Thymus (tissue), 11 donors: ENCODE results near the gene ZBTB25. TPM values are rescaled to one million over a fixed set of nuclear protein-coding genes. Genes with fewer than 3 reads are reported as not detected.

Experiments
- DNase-seq, 9 donors: peaks; one replicate each; pipeline ENCODE4 v3.0.0-alpha.2; 2013; ENCODE audit warnings: low spot score in 9 of 9, low read depth in 6 of 9, missing footprints in 1 of 9
- H3K27ac ChIP-seq, 2 donors: one replicate each; pipeline ENCODE4 v1.5.1; 2013; ENCODE audit warnings: control low read depth in 1 of 2, low read depth in 1 of 2, low read length in 1 of 2, mild to moderate bottlenecking in 1 of 2, moderate library complexity in 1 of 2
- H3K27me3 ChIP-seq, 2 donors: one replicate each; pipeline ENCODE4 v1.5.1; 2013; ENCODE audit warnings: low read length in 1 of 2; ENCODE audit not compliant: control insufficient read depth in 2 of 2, insufficient read depth in 1 of 2
- H3K36me3 ChIP-seq, 2 donors: one replicate each; pipeline ENCODE4 v1.5.1; 2013; ENCODE audit warnings: low read length in 1 of 2, mild to moderate bottlenecking in 1 of 2, moderate library complexity in 1 of 2; ENCODE audit not compliant: control insufficient read depth in 2 of 2, insufficient read depth in 2 of 2
- H3K4me1 ChIP-seq, 2 donors: one replicate each; pipeline ENCODE4 v1.5.1; 2013; ENCODE audit warnings: low read length in 2 of 2; ENCODE audit not compliant: control insufficient read depth in 2 of 2, insufficient read depth in 2 of 2
- H3K4me3 ChIP-seq, 2 donors: one replicate each; pipeline ENCODE4 v1.5.1; 2013; ENCODE audit warnings: low read length in 2 of 2, control low read depth in 1 of 2, mild to moderate bottlenecking in 1 of 2
- H3K9me3 ChIP-seq, 2 donors: one replicate each; pipeline ENCODE4 v1.5.1; 2013; ENCODE audit warnings: low read length in 1 of 2, mild to moderate bottlenecking in 1 of 2; ENCODE audit not compliant: control insufficient read depth in 2 of 2, insufficient read depth in 1 of 2
- WGBS: extraction: QIAGEN DNeasy Blood & Tissue Kit; methylation state at CpG from one replicate; pipeline ENCODE4 v1.1.7; 2013; 5-methylcytosine and 5-hydroxymethylcytosine counted together
- polyA plus RNA-seq: library from polyadenylated mRNA; stranded (reverse); fragments of 200-250 nt; gene quantifications from one replicate; pipeline ENCODE4 v1.2.3, GENCODE V29; 2013
- total RNA-seq: library from RNA; stranded (reverse); fragments of 120-200 nt; gene quantifications from one replicate; pipeline ENCODE4 v1.2.4, GENCODE V29; 2013
- donor health status: healthy.

The ZBTB25 gene
- total and polyA plus RNA-seq, 2 donors, result 10.6 to 15.0 TPM

GRCh38 chr14:64507376-64508156 lies 3.9 kb upstream of the ZBTB25 start:
- no peak overlapping the region for H3K27ac ChIP-seq
- no peaks in the 10 kb centered on the region for H3K27me3 ChIP-seq
- DNase-seq, result no peak
- no peaks in the 10 kb centered on the region for H3K9me3 ChIP-seq
- H3K4me1 ChIP-seq, result peaks cover 7 to 45% of the 10 kb centered on the region in 2 donors
- 72% methylated on average over 4 of the region's 4 CpGs for WGBS
- H3K4me3 ChIP-seq, result no peak overlapping the region
- H3K36me3 ChIP-seq, result peaks cover 0 to 5% of the 10 kb centered on the region in 2 donors

DNA sequence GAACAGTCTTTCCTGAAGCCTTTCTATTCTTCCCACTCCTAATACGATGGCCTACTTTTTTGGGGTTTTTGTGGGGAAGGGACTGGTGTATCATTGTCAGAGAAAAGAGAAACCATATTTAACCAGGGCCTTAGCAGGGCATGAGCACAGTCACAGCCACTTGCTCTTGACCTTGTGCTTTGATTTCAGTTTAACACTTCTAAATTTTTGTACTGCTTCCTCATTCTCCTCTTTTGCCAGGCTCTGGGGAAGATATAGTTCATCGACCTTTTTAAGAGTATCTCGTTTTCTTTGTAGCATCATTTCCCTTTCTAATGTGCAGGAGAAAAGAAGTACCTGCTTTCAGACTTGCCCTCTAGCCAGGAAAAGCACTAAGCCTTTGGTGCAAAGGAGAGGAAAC lies 3.1 kb upstream of the ZBTB25 start:
- DNase-seq, result peak in 1 of 9 donors; percentile 36
- H3K9me3 ChIP-seq, result no peaks in the 10 kb centered on the region
- peaks cover 0 to 4% of the 10 kb centered on the region in 2 donors for H3K36me3 ChIP-seq
- 3% methylated on average over 3 of the region's 3 CpGs for WGBS
- no peaks in the 10 kb centered on the region for H3K27me3 ChIP-seq
- H3K27ac ChIP-seq, result peak overlapping the region in 1 of 2 donors; percentile 67
- H3K4me3 ChIP-seq, result peak overlapping the region; percentile 28
- H3K4me1 ChIP-seq, result peaks cover 14 to 53% of the 10 kb centered on the region in 2 donors

DNA sequence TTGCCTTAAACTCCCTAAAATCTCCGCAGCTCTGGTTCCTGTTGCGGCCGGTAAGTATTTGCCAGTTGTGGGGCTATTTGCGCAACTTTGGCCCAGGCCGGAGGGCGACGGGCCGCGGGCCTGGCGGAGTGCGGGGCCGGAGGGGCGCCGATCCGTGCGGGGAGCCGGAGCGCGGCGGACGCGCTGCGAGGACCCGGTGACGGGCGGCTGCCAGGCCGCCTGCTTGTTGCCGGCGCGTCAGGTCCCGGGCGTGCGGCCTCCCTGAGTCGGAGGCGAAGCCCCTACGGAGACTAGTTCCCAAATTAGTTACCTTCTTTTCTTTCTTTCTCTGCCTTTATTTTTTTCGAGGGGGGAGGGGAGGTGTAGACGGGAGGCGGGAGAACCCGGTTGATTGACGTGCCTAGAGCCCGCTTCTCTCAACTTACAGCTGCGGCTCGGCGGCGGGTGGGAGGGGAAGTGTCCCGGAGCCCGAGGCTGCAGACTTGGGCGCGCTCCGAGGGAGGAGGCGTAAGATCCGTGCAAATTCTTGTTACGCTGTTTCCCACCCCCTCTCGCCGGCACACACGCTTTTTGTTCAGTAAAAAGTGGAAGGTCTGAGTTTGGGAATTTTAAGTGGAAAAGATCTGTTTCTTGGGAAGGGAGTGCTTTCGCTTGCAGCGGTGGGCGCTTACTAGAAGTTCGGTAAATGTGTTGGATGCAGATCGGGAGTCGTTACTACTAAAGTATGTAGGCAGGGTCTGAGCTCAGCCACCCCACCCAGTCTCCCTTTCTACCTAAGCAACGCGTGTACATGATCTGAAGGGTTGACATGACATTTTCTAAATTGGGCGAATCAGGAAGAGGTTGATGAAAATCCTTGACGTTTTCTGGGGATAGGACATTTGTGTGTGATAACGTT lies 1.5 kb upstream of the ZBTB25 start:
- under 1% methylated on average over 68 of the region's 68 CpGs for WGBS
- Histone ChIP-seq H3K4me3 (peak overlapping the region; percentile 90 to 91), H3K4me1 (peaks cover 12 to 51% of the 10 kb centered on the region in 2 donors), H3K9me3 (no peaks in the 10 kb centered on the region), H3K36me3 (no peaks in the 10 kb centered on the region), H3K27ac (peak overlapping the region; percentile 99), H3K27me3 (no peaks in the 10 kb centered on the region)
- DNase-seq, result peak; percentile 83 to 96 (median 89)

DNA sequence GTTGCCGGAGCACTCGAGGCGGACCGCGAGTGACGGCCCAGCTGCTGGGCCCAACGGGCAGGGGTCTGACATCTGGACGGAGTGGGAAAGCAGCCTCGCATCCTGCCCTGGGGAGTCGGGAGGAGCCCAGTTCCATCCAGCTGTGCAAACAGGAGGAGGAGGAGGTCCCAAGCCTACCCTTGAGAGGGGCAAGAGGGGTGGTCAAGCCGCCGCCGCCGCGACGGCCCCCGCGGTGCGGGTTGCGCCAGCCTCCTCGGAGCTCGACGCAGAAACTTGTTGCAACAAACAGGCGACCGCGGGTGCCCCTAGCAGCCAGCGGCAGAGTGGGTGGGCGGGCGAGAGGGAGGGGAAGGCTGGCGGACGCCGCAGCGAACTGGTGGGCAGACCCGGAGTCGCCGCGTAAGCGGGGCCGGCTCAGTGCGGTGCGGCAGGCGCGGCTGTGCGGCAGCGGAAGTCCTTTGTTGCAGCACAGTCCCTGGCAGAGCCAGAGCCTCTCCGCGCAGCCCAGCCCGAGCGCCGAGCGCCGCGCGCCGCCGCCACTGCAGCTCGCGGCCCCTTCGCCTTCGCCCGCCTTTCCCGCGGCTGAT lies 765 bp upstream of the ZBTB25 start, which contains the start of gene ZBTB1:
Gene ZBTB1 (plus strand): TSS at position 461 of the 587 bp plus-strand sequence. CDS start 16,735 bp downstream, outside the sequence.
- under 1% methylated on average over 63 of the region's 63 CpGs for WGBS
- no peaks in the 10 kb centered on the region for H3K36me3 ChIP-seq
- peak within 1 kb of the TSS; percentile 99 for H3K27ac ChIP-seq
- peaks cover 13 to 56% of the 10 kb centered on the region in 2 donors for H3K4me1 ChIP-seq
- peak within 1 kb of the TSS; percentile 90 to 91 for H3K4me3 ChIP-seq
- no peaks in the 10 kb centered on the region for H3K27me3 ChIP-seq
- no peaks in the 10 kb centered on the region for H3K9me3 ChIP-seq
- peak in 8 of 9 donors; percentile 55 to 84 (median 65) for DNase-seq

GRCh38 chr14:64502887-64503433 lies 678 bp downstream of the ZBTB25 start:
- peak overlapping the region; percentile 99 for H3K27ac ChIP-seq
- H3K27me3 ChIP-seq, result no peaks in the 10 kb centered on the region
- peaks cover 0 to 4% of the 10 kb centered on the region in 2 donors for H3K36me3 ChIP-seq
- no peaks in the 10 kb centered on the region for H3K9me3 ChIP-seq
- WGBS, result under 1% methylated on average over 29 of the region's 29 CpGs
- peak overlapping the region; percentile 76 to 91 for H3K4me3 ChIP-seq
- peaks cover 16 to 49% of the 10 kb centered on the region in 2 donors for H3K4me1 ChIP-seq
- DNase-seq, result peak in 4 of 9 donors; percentile 33 to 66 (median 46)

GRCh38 chr14:64502456-64502855 lies 1.2 kb downstream of the ZBTB25 start:
- no peaks in the 10 kb centered on the region for H3K27me3 ChIP-seq
- peak overlapping the region; percentile 99 for H3K27ac ChIP-seq
- DNase-seq, result peak in 2 of 9 donors; percentile 22 to 35
- peaks cover 0 to 8% of the 10 kb centered on the region in 2 donors for H3K36me3 ChIP-seq
- WGBS, result 42% methylated on average over 6 of the region's 6 CpGs
- H3K4me1 ChIP-seq, result peaks cover 16 to 45% of the 10 kb centered on the region in 2 donors
- H3K9me3 ChIP-seq, result no peaks in the 10 kb centered on the region
- peak overlapping the region; percentile 76 to 91 for H3K4me3 ChIP-seq

- peak overlapping the region; percentile 76 to 91 for H3K4me3 ChIP-seq
- peaks cover 0 to 8% of the 10 kb centered on the region in 2 donors for H3K36me3 ChIP-seq
- peaks cover 16 to 38% of the 10 kb centered on the region in 2 donors for H3K4me1 ChIP-seq
- no peaks in the 10 kb centered on the region for H3K9me3 ChIP-seq
- H3K27ac ChIP-seq, result peak overlapping the region; percentile 99
- WGBS, result 22% methylated on average over 8 of the region's 8 CpGs
- DNase-seq, result peak in 7 of 9 donors; percentile 28 to 80 (median 50)
- H3K27me3 ChIP-seq, result no peaks in the 10 kb centered on the region
These were observed 2.0 kb downstream of the ZBTB25 start for GRCh38 chr14:64501411-64502171.

- no peak overlapping the region for H3K4me3 ChIP-seq
- H3K9me3 ChIP-seq, result no peaks in the 10 kb centered on the region
- H3K27me3 ChIP-seq, result no peaks in the 10 kb centered on the region
- peak overlapping the region in 1 of 2 donors; percentile 99 for H3K27ac ChIP-seq
- peaks cover 16 to 29% of the 10 kb centered on the region in 2 donors for H3K4me1 ChIP-seq
- DNase-seq, result no peak
- peaks cover 3 to 19% of the 10 kb centered on the region in 2 donors for H3K36me3 ChIP-seq
- 99% methylated on average over 1 of the region's 1 CpG for WGBS
These were observed 3.5 kb downstream of the ZBTB25 start for GRCh38 chr14:64500088-64500487.
